BLaER1 (cell line): ENCODE results near the gene AGRP.

Experiments used
- H3K27ac ChIP-seq: shearing (Covaris generic); formaldehyde crosslinking; 2 replicates; pipeline ENCODE4 v1.8.1; 2022
- H3K27me3 ChIP-seq: shearing (Covaris generic); formaldehyde crosslinking; 2 replicates; pipeline ENCODE4 v1.8.1; 2022
- H3K36me3 ChIP-seq: shearing (Covaris generic); formaldehyde crosslinking; 2 replicates; pipeline ENCODE4 v1.8.1; 2022
- H3K4me1 ChIP-seq: shearing (Covaris generic); formaldehyde crosslinking; 2 replicates; pipeline ENCODE4 v1.8.1; 2022
- H3K4me2 ChIP-seq: shearing (Covaris generic); formaldehyde crosslinking; 2 replicates; pipeline ENCODE4 v1.8.1; 2022
- H3K4me3 ChIP-seq: shearing (Covaris generic); formaldehyde crosslinking; 2 replicates; pipeline ENCODE4 v1.8.1; 2022
- H3K9ac ChIP-seq: shearing (Covaris generic); formaldehyde crosslinking; 2 replicates; pipeline ENCODE4 v1.8.1; 2022
- H3K9me3 ChIP-seq: shearing (Covaris generic); formaldehyde crosslinking; 2 replicates; pipeline ENCODE4 v1.8.1; 2022
- H4K20me1 ChIP-seq: shearing (Covaris generic); formaldehyde crosslinking; 2 replicates; pipeline ENCODE4 v1.8.1; 2022
- Cebpa-rat ChIP-seq: shearing (Covaris generic); IDR thresholded peaks from 2 replicates; pipeline ENCODE4 v1.8.1; 2022

AGRP gene

DNA sequence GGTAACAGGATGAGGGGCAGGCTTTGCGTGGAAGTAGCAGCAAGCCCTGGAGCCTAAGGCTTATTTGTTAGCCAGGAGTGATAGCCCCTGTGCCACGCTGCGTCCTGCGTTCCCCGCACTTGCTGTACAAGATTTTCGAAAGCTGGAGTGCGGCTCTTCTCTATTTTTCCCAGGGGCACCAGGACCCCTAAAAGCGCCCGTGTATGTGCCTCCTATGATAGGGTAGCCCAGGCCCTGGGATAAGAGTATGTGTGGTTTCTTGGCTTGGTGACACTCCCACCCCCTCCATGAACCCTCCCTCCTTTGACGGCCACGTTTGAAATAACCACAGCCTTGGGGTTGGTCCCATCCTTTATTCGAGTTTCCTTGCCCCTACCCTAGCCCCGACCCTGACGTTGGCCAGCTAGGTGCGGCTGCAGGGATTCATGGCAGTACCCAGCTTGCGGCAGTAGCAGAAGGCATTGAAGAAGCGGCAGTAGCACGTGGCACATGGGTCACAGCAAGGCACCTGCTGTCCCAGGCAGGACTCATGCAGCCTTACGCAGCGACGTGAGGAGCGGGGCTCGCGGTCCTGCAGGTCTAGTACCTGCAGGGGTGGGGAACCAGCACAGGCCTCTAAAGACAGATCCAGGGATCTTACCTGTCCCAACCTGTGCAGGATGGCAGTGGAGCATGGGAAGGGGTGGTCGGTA lies 968 bp downstream of the AGRP start:
- Histone ChIP-seq H3K9ac (peak overlapping the region; percentile 85), H3K27me3 (no peaks in the 10 kb centered on the region), H3K4me1 (peaks cover 77% of the 10 kb centered on the region), H3K4me2 (peak overlapping the region; percentile 94), H3K36me3 (peaks cover 13% of the 10 kb centered on the region; the same call in 1 of the 2 replicates), H4K20me1 (peaks cover 22% of the 10 kb centered on the region), H3K9me3 (no peaks in the 10 kb centered on the region), H3K27ac (peak overlapping the region; percentile 90), H3K4me3 (peak overlapping the region; percentile 93)
- no peak for TF ChIP-seq Cebpa-rat

DNA sequence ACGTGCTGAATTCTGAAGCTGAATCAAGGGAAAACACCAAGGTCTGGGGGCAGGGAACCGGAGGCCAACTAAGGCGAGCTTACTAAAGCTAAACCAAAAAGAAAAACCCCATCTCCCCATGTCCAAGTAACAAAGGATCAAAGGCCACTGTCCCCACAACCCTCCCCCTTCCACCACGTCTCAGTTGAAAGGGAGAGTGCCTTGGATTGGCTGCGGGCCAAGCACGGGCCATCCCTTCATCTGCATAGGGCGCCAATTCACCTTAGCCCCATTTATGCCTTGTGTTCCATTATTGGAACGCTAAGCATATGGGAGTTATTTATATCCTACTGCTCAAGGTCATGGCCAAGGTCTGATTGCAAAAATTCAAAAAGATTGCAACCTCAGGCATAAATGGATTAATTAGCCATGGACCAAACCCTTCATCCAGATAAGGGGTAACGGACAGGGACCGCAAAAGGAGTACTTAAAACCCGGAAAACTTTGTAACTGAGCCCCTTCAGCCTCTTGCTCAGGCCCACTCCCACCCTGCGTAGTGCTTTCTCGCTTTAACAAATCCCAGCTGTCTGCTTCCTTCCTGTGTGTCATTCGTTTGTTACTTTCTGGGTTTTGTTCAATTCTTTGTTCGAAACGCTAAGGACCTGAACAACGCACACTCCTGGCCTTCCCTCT lies 1.6 kb downstream of the AGRP start:
- peak overlapping the region; percentile 93 for H3K4me3 ChIP-seq
- no peaks in the 10 kb centered on the region for H3K27me3 ChIP-seq
- no peaks in the 10 kb centered on the region for H3K9me3 ChIP-seq
- H3K36me3 ChIP-seq, result peaks cover 13% of the 10 kb centered on the region; the same call in 1 of the 2 replicates
- H3K4me2 ChIP-seq, result peak overlapping the region; percentile 94
- H3K9ac ChIP-seq, result peak overlapping the region; percentile 85
- H3K4me1 ChIP-seq, result peaks cover 70% of the 10 kb centered on the region
- no peak for TF ChIP-seq Cebpa-rat
- peaks cover 26% of the 10 kb centered on the region for H4K20me1 ChIP-seq
- H3K27ac ChIP-seq, result peak overlapping the region; percentile 90

DNA sequence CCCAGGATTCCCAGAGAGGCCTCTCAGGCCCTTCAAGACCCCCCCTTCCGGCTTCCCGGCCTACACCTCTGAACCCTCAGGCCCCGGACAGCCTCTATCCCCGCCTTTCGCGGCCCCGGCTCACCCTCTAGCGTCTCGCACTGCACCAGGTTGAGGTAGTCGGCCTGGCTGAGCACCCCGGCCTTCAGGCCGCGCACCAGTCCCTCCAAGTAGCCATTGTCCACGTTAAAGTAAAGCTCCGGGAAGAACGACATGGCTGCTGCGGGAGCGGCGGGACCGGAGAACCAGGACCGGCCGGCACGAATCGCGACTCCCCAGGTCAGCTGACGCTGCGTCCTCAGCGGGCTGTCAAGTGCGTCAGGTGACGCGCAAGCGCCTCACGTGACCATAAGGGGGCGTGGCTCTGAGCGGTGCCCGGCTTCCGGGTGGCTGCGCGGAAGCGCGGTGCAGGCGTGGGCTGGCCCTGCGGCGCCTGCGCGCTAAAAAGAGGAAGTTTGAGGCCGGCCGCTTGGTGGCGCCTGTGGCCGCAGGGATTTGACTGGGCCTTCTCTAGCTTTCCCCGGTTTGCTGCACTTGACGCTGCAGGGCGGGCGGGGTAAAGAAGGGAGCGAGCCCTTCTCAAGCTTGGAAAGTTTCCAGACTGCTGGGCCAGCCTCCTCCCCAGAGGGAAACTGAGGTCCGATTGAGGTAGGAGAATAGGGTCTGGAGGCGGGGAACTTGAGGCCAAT lies 2.4 kb downstream of the AGRP start, which contains the start of gene ATP6V0D1:
Gene ATP6V0D1 (minus strand): TSS at position 325 of the 728 bp plus-strand sequence. CDS start 71 bp downstream, at position 254.
- Histone ChIP-seq H3K27me3 (no peaks in the 10 kb centered on the region), H3K9me3 (no peaks in the 10 kb centered on the region), H3K9ac (peak within 1 kb of the TSS; percentile 91), H3K4me1 (peaks cover 63% of the 10 kb centered on the region), H3K4me3 (peak within 1 kb of the TSS; percentile 93), H3K36me3 (peaks cover 13% of the 10 kb centered on the region; the same call in 1 of the 2 replicates), H4K20me1 (peaks cover 33% of the 10 kb centered on the region), H3K27ac (peak within 1 kb of the TSS; percentile 90), H3K4me2 (peak within 1 kb of the TSS; percentile 98)
- no peak for TF ChIP-seq Cebpa-rat

DNA sequence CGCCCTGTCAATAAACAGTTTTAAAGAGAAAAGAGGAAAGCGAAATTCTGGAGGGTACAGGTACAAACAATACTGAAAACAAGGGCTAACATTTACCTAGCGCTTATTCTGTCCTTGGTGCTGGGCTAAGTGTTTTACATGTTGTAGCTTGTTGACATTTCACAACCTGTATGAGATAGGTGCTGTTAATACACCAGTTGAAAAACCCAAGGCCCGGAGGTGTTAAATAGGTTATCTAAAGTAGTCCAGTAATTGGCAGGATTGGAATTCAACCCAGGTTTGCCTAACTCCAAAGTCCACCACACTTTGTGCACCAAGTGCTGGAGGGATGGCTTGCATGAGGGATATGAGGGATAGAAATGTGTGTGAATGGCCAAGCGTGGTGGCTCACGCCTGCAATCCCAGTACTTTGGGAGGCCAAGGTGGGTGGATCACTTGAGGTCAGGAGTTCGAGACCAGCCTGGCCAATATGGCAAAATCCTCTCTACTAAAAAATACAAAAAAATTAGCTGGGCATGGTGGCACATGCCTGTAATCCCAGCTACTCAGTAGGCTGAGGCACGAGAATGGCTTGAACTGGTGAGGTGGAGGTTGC lies 5.3 kb downstream of the AGRP start:
- no peak for TF ChIP-seq Cebpa-rat
- peaks cover 31% of the 10 kb centered on the region for H3K36me3 ChIP-seq
- H3K4me1 ChIP-seq, result peaks cover 33% of the 10 kb centered on the region
- no peaks in the 10 kb centered on the region for H3K9me3 ChIP-seq
- H4K20me1 ChIP-seq, result peaks cover 62% of the 10 kb centered on the region
- H3K4me3 ChIP-seq, result no peak overlapping the region
- no peak overlapping the region for H3K4me2 ChIP-seq
- no peak overlapping the region for H3K9ac ChIP-seq
- no peak overlapping the region for H3K27ac ChIP-seq
- no peaks in the 10 kb centered on the region for H3K27me3 ChIP-seq

DNA sequence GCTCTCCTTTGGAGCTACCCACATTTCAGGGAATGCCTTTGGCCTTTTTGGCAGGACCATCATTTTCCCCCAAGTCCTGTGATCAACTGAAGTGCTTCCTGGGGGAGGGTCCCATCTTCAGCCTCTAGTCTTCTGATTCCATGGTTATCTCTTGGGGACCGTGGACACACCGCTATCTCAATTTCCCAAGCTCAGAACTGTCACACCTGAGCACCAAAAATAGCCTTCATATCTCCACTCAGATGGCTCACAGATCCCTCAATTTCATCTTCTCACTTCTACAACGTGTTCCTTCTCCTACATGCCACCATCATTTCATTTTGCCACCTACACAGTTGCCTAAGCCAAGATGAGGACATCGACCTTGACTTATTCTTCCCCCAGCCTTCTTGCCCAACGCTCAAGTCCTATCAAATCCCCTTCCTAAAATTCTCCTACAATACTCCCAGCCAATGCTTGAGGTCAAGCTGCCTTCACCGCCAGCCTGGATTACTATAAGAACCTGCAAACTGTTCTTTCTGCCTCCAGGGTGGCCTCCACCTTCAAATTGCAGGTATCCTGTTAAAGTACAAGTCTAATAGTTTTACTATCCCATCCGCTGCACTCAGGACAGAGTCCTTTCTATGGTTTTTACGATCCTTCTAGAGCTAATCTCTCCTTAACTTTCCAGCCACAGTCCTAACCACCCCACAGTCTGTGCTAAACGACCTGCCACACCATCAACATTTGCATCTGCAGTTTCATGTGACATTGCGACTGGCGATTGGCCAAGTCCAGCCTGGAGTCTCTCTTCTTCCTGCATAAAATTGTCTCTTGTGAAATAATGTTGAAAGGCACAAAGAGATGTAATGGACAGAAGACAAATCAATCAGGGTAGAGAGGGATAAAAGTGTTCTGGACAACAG lies 8.5 kb downstream of the AGRP start:
- Histone ChIP-seq H3K4me2 (no peak overlapping the region), H3K4me3 (no peak overlapping the region), H3K9me3 (no peaks in the 10 kb centered on the region), H3K27ac (no peak overlapping the region), H3K4me1 (peaks cover 12% of the 10 kb centered on the region), H3K27me3 (no peaks in the 10 kb centered on the region), H4K20me1 (peaks cover 94% of the 10 kb centered on the region), H3K9ac (no peak overlapping the region), H3K36me3 (peaks cover 31% of the 10 kb centered on the region)
- TF ChIP-seq Cebpa-rat, result no peak

DNA sequence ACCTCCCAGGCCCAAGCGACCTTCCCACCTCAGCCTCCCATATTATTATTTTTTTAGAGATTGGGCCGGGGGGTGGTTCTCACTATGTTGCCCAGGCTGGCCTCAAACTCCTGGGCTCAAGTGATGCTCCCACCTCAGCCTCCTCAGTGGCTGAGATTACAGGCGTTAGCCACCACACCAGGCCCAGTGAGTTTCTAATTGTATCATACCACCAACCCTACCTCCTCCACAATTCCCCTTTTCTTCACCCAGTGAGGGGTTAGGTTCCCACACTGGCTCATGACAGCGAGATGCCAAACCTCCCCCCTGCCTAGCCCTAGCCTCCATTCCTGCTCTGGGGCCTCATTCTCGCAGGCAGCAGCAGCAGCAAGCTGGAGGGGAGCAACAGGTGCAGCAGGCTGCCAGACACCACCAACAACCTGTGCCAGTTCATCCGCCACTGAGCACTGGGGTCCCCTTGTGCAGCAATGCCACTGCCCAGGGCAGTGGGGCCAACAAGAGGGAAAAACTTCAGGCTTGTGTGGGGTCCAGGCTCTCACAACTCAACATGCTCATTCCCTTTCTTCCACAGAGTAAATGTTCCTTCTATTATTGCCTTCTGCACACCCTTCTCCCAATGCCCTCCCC lies 11.5 kb downstream of the AGRP start:
- H3K4me1 ChIP-seq, result peaks cover 27% of the 10 kb centered on the region
- H4K20me1 ChIP-seq, result peaks cover 100% of the 10 kb centered on the region
- no peaks in the 10 kb centered on the region for H3K9me3 ChIP-seq
- no peak overlapping the region for H3K27ac ChIP-seq
- no peak overlapping the region for H3K9ac ChIP-seq
- TF ChIP-seq Cebpa-rat, result no peak
- H3K4me2 ChIP-seq, result no peak overlapping the region
- H3K27me3 ChIP-seq, result no peaks in the 10 kb centered on the region
- peaks cover 22% of the 10 kb centered on the region for H3K36me3 ChIP-seq
- no peak overlapping the region for H3K4me3 ChIP-seq

DNA sequence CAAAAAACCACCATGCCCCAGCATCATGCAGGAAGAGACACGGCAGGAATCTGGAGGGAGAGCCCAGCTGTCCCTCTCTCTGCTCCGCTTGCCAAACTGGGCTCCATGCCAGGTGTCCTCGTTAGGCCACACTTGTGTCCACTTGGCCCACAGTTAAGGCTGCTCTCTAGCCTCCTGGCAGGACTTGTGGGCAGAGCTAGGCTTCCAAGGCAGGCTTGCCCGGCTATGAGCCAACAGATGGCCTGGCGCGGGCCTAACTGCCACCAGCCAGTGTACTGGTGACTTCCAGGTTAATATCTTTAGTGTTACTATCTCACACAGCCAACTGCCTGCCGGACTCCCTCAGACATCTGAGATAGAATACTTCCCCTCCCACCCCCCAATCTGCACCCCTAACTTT lies 13.0 kb downstream of the AGRP start:
- H4K20me1 ChIP-seq, result peaks cover 100% of the 10 kb centered on the region

DNA sequence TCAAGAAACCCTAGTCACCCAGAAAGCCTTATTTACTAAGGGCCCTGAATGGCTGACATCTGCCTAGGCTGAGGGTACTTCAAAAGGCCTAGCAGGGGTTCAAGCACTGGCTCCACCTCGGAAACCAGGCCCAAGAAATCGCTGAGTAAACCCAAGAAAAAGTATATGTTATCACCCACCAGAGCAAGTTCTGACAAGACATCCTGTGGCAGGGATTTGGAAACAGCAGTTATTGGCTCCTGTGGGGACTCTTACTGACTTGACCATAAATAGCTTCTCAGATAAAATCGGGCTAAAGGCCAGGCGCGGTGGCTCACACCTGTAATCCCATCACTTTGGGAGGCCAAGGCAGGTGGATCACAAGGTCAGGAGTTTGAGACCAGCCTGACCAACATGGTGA lies 14.6 kb downstream of the AGRP start:
- Histone ChIP-seq H3K4me1 (peaks cover 46% of the 10 kb centered on the region), H3K4me3 (no peak overlapping the region), H3K27me3 (no peaks in the 10 kb centered on the region), H4K20me1 (peaks cover 100% of the 10 kb centered on the region), H3K9ac (0 out of 2 replicates have a peak overlapping the region, but pooled peaks have one; percentile 3), H3K27ac (no peak overlapping the region), H3K4me2 (peak overlapping the region; percentile 14; the same call in 1 of the 2 replicates), H3K9me3 (no peaks in the 10 kb centered on the region), H3K36me3 (peaks cover 11% of the 10 kb centered on the region; the same call in 1 of the 2 replicates)
- no peak for TF ChIP-seq Cebpa-rat

More for the DNA sequence above, 13.0 kb downstream of the AGRP start:
- H3K27ac ChIP-seq, result no peak overlapping the region
- TF ChIP-seq Cebpa-rat, result no peak
- peaks cover 17% of the 10 kb centered on the region for H3K36me3 ChIP-seq
- H3K4me3 ChIP-seq, result no peak overlapping the region
- peaks cover 42% of the 10 kb centered on the region for H3K4me1 ChIP-seq
- H3K9ac ChIP-seq, result no peak overlapping the region; the same call in 1 of the 2 replicates
- no peaks in the 10 kb centered on the region for H3K9me3 ChIP-seq
- no peaks in the 10 kb centered on the region for H3K27me3 ChIP-seq
- no peak overlapping the region for H3K4me2 ChIP-seq
